Kidney (tissue), 14 donors: ENCODE data around the gene WDFY2. TPM values are rescaled to one million over a fixed set of nuclear protein-coding genes. Genes with fewer than 3 reads are reported as not detected.
A peak's percentile ranks its signal among the peaks of the same experiment; 100 is the strongest.
"Not testable (repeated sequence)": the region's sequence is repeated elsewhere in the genome, so short reads cannot be mapped to it uniquely, and the experiment has no call there.

Experiments used
- DNase-seq, 5 donors: peaks; one replicate each; pipeline ENCODE4 v3.0.0-alpha.2; 2013 to 2020
- FAIRE-seq: peaks from 2 replicates; lab custom pipeline; 2012; peaks lifted over from hg19 to GRCh38; lab: Jason Lieb, UNC
- H3K27ac ChIP-seq, 2 donors: one replicate each; pipeline ENCODE4 v1.7.0; 2013; ENCODE audit warnings: low read depth in 2 of 2, low read length in 2 of 2, inconsistent platforms in 1 of 2
- H3K27me3 ChIP-seq: one replicate; pipeline ENCODE4 v1.7.1; 2013; ENCODE audit warnings: low read length, inconsistent platforms; ENCODE audit not compliant: control insufficient read depth, insufficient read depth
- H3K36me3 ChIP-seq, 3 donors: one replicate each; pipeline versions ENCODE4 v1.7.0 to v1.7.1; 2013; ENCODE audit warnings: low read length in 3 of 3, control low read depth in 1 of 3, inconsistent platforms in 1 of 3; ENCODE audit not compliant: insufficient read depth in 3 of 3, control insufficient read depth in 2 of 3
- H3K4me1 ChIP-seq, 3 donors: one replicate each; pipeline versions ENCODE4 v1.7.0 to v1.7.1; 2013; ENCODE audit warnings: low read length in 3 of 3, inconsistent platforms in 1 of 3, low read depth in 1 of 3; ENCODE audit not compliant: control insufficient read depth in 2 of 3, insufficient read depth in 2 of 3
- H3K4me3 ChIP-seq, 3 donors: one replicate each; pipeline versions ENCODE4 v1.7.0 to v1.8.1; 2013; ENCODE audit warnings: low read length in 3 of 3, control low read depth in 1 of 3, inconsistent platforms in 1 of 3
- H3K9ac ChIP-seq, 3 donors: one replicate each; pipeline versions ENCODE4 v1.7.0 to v1.7.1; 2013; ENCODE audit warnings: low read length in 3 of 3, control low read depth in 1 of 3, inconsistent platforms in 1 of 3
- H3K9me3 ChIP-seq, 3 donors: one replicate each; pipeline versions ENCODE4 v1.7.0 to v1.7.1; 2013; ENCODE audit warnings: low read length in 3 of 3, control low read depth in 1 of 3, inconsistent platforms in 1 of 3; ENCODE audit not compliant: control insufficient read depth in 2 of 3, insufficient read depth in 1 of 3
- CTCF ChIP-seq: IDR thresholded peaks from 3 replicates; pipeline ENCODE4 v1.5.1; 2012; ENCODE audit warnings: mild to moderate bottlenecking, moderate library complexity, borderline replicate concordance; ENCODE audit not compliant: insufficient read depth; ENCODE audit errors: extremely low read depth
- intact Hi-C: fragments of 100-400 bp; cut with DNase I; formaldehyde crosslinking; loops from one replicate; pipeline ENCODE4 v1.11.1; 2022
- polyA plus RNA-seq: library from polyadenylated mRNA; stranded (reverse); fragments of 350-450 nt; fragmentation: Illumina TruSeq; extraction: RNeasy Lipid Tissue Mini Kit (QIAGEN cat#74804); gene quantifications from one replicate; pipeline ENCODE4 v1.2.3, GENCODE V29; 2014; ENCODE audit warnings: low read depth, low replicate concordance; ENCODE audit not compliant: insufficient read depth
- total RNA-seq: library from RNA; stranded (reverse); fragmentation: NEBNext Ultra II Directional; extraction: Animal tissue kit (Norgen Biotek cat#: 25700); gene quantifications from one replicate; pipeline ENCODE4 v1.2.1, GENCODE V29; 2021
- donor health status: control.
- donor health status: control.
- donor health status: control.
- donor health status: control.
- donor health status: control.
- donor health status: DM: yes; HTN: yes; CAD: no.
- donor health status: Normal renal cell carcinoma (clear cell type).

WDFY2 gene
- total and polyA plus RNA-seq, 2 donors from 2014 or later: 4.8 to 13.0 TPM

- FAIRE-seq (no peak), DNase-seq (no peak)
- intact Hi-C loops: no loop called here
- Histone ChIP-seq H3K27me3 (no peaks in the 10 kb centered on the region), H3K9me3 (no peaks in the 10 kb centered on the region), H3K27ac (no peak overlapping the region), H3K9ac (no peak overlapping the region), H3K4me3 (no peak overlapping the region), H3K36me3 (no peaks in the 10 kb centered on the region), H3K4me1 (no peaks in the 10 kb centered on the region)
- no peak for TF ChIP-seq CTCF
Measured at GRCh38 chr13:51688937-51689662, 104.8 kb downstream of the WDFY2 start.

DNA sequence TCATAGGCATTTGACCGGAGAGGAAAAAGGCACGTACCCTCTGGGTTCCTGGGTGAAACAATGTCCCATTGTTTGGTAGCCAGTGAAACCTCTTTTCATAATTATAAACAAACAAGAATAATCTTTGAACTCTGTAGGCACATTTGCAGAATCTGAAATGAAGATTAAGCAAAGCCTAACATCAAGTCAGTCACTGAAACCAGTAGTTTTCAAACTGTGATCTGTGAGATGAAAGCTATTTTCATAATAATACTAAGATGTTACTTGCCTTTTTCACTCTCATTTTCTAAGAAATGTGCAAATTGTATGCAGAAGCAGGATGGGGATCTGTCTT is 105.4 kb downstream of the WDFY2 start:
- Histone ChIP-seq H3K27me3 (no peaks in the 10 kb centered on the region), H3K4me3 (no peak overlapping the region), H3K27ac (no peak overlapping the region), H3K9me3 (no peaks in the 10 kb centered on the region), H3K4me1 (no peaks in the 10 kb centered on the region), H3K36me3 (no peaks in the 10 kb centered on the region), H3K9ac (no peak overlapping the region)
- intact Hi-C loops: no loop called here
- DNase-seq (peak in 1 of 5 donors; percentile 22), FAIRE-seq (no peak)
- no peak for TF ChIP-seq CTCF

- FAIRE-seq, H3K4me3 ChIP-seq, DNase-seq, H3K4me1 ChIP-seq, H3K27ac ChIP-seq, intact Hi-C loops, H3K27me3 ChIP-seq, H3K36me3 ChIP-seq, H3K9me3 ChIP-seq, H3K9ac ChIP-seq: not testable (repeated sequence)
Measured at GRCh38 chr13:51695677-51696076, 111.4 kb downstream of the WDFY2 start.

GRCh38 chr13:51697181-51697580 is 112.9 kb downstream of the WDFY2 start:
- intact Hi-C loops: no loop called here
- Histone ChIP-seq H3K36me3 (no peaks in the 10 kb centered on the region), H3K9ac (no peak overlapping the region), H3K4me3 (no peak overlapping the region), H3K27me3 (no peaks in the 10 kb centered on the region), H3K27ac (no peak overlapping the region), H3K4me1 (no peaks in the 10 kb centered on the region), H3K9me3 (no peaks in the 10 kb centered on the region)
- DNase-seq (no peak), FAIRE-seq (no peak)
- no peak for TF ChIP-seq CTCF
